HG02852 (cell line): ENCODE results near the gene NEK1.

ENCODE experiments used
- ATAC-seq: cut with Tn5 transposase; IDR thresholded peaks from one replicate; pipeline ENCODE4 v1.9.1; 2021; ENCODE audit warnings: mild to moderate bottlenecking, moderate library complexity; ENCODE audit not compliant: unreplicated experiment

The NEK1 gene

DNA sequence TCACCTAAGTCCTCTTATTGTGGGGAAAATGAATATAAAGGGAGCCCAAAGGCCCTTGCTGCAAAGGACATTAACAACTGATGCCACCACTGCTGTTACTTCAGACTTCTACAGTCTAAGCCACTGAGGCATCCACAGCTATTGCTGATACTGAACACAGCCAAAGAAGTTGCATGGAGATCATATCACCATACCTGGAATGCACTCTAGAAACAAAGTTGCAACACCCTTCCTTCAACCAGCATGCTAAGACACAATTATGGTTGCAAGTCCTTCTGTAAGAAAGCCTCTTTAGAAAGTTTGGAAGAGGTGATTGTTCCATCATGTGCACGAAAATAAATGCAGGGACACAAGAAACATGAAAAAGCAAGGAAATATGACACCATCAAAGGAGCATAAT, 236.0 kb downstream of the NEK1 start:
- ATAC-seq, result no peak

DNA sequence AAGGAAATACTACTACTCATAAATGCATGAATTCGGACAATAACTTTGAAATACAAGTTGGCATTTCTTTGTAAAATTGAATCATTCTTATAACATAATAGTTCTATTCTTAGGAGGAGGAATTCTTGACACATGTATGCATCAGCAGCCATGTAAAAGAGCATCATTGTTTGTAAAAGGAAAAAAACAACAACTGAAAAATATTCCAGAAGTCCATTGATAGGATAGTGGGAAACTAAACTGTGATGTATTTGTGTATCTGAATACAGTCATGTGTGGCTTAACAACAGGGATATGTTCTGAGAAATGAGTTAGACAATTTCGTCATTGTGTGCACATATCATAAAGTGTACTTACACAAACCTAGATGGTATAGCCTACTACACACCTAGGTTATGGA, 239.6 kb downstream of the NEK1 start:
- no peak for ATAC-seq

DNA sequence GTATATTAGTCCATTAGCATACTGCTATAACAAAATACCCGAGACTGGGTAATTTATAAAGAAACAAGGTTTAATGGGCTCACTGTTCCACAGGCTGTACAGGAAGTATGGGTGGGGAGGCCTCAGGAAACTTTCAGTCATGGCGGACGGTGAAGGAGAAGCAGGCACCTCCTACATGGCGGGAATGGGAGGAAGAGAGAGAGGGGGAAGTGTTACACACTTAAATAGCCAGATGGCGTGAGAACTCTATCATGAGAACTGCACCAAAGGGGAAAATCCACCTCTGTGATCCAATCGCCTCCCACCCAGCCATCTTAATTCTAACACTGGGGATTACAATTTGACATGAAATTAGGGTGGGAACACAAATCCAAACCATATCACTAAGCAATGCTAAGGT, 242.7 kb downstream of the NEK1 start:
- no peak for ATAC-seq

DNA sequence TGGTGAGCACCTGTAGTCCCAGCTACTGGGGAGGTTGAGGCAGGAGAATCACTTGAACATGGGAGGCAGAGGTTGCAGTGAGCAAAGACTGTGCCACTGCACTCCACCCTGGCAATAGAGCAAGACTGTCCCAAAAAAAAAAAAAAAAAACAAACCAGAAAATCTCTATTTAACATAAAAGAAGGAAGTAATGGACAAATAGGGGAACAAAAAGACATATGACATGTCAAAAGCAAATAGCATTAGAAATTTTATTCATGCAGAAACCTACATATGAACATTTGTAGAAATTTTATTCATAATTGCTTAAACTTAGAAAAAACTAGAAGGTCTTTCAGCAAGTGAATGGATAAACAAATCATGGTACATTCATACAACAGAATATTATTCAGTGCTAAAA, 244.6 kb downstream of the NEK1 start:
- no peak for ATAC-seq

DNA sequence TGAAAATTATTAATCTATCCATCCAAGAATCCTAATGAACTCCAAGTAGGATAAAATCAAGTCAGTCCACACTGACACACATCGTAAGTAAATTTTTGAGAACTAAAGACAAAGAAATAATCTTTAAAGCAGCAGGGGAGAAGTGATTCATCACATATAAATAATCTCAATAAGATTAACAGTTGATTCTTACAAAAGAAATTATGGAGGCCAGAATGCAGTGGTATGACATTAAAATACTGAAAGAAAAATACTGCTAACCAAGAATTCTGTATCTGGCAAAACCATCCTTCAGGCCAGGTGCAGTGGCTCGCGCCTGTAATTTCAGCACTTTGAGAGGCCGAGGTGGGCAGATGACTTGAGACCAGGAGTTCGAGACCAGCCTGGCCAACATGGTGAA, 245.6 kb downstream of the NEK1 start:
- ATAC-seq, result no peak

DNA sequence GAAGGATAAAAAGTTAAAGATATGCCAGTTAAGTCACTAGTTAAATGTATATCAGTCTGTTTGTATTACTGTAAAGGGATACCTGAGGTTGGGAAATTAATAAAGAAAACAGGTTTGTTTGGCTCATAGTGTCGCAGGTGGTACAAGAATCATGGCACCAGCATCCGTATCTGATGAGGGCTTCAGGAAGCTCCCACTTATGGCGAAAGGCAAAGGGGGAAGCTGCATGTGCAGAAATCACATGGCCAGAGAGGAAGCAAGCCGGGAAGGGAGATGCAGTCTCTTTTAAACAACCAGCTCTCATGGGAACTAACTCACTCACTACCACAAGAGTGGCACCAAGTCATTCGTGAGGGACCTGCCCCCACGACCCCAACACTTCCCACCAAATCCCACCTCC, 249.8 kb downstream of the NEK1 start:
- ATAC-seq, result no peak

DNA sequence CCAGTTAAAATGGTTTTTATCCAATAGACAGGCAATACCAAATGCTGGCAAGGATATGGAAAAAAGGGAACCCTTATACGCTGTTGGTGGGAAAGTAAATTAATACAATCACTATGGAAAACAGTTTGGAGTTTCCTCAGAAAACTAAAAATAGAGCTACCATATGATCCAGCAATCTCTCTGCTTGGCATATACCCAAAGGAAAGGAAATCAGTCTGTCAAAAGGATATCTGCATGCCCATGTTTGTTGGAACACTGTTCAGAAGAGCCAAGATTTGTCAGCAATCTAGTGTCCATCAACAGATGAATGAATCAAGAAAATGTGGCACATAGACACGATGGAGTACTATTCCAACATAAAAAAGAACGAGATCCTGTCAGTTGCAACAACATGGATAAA, 250.6 kb downstream of the NEK1 start:
- no peak for ATAC-seq

DNA sequence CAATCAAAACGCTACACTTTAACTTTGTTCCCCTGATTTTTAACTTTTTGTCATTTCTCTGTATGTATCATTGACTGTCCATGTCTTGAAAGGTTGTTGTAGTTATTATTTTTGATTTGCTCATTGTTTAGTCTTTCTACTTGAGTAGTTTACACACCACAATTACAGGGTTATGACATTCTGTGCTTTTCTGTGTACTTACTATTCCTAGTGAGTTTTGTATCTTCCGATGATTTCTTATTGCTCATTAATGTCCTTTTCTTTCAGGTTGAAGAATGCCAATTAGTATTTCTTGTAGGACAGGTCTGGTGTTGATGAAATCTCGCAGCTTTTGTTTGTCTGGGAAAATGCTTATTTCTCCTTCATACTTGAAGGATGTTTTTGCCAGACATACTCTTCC, 252.4 kb downstream of the NEK1 start:
- no peak for ATAC-seq

DNA sequence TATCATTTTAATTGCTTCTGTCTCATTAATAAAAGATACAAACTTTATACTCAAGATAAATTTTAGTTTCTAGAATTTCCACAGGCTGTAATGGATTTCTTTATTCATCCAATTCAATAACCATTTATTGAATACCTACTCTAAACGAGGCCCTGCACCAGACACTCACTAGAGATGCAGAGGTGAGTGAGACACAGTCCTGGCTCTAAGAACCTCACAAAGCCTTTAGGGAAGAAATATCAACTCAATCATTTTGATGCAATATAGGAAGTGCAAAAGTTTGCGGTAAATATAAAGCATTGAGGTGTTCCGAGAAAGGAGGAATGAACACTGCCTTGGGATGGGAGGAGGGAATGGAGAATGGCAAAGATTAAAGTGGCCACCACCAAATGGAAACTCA, 260.0 kb downstream of the NEK1 start:
- no peak for ATAC-seq

DNA sequence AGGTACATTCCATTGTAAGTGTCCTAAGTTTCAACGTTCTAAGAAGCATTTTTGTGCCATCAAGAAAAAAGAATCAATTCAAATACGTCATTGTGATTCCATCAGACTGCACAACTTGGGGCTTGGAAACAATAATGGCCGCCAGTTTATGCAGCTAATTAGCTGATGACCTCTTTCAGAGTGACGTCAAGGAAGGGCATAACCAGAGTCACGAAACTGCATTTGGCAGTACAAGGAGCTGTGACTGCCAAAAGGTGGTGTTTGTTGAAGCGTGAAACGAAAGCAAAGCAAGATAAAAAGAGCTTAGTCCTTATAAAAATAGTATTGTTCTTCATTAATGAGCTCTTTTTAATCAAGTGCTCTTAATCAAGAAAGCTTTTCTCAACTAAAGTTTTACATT, 260.5 kb downstream of the NEK1 start:
- no peak for ATAC-seq

DNA sequence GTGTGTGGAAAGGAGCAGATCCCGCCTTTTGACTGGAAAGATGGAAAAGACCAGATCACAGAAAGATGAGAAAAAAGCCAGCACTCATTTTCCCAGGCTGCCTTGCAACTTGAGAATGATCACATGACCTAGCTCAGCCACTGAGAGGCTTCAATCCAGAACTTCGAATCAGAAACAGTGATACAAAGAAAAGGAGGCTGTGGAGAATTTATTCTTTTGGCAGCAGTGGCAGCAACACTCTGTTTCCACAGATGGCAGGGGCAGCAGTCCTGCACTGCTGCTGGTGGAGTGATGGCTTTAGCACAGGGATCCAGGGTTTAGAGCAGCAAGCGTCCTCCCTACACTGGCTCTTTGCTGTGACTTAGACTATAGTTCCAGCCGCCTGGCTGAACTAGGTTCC, 263.8 kb downstream of the NEK1 start:
- ATAC-seq, result no peak

DNA sequence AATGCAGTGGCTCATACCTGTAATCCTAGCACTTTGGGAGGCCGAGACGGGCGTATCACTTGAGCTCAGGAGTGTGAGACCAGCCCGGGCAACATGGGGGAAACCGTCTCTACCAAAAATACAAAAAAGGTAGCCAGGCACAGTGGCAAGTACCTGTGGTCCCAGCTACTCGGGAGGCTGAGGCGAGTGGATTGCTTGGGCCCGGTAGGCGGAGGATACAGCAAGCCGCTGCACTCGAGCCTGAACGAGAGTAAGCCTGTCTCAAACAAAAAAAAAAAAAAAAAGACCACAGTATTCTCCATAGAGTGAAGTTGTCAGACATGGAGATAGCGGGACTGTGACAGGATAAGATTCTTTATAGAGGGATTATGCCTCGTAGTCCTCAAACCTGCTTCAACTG, 265.5 kb downstream of the NEK1 start:
- no peak for ATAC-seq

DNA sequence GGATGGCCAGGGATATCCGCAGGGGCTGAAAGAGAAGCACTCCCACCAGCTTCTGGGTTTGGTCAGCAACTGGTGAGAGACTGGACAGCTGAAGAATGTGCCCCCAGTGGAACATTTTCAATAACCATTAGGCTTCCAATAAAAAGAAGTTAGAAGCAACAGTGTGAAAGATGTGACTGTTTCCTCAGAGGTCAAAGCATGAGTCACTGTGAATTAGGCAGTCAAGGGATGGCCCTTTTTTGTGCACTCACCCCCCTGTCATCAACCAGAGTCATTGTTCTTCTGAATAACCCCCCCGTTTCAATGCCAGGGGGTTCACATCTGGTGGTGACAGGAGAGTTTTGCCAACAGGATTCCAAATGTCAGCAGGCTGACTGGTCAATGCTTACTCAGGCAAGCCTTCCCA, 267.1 kb downstream of the NEK1 start:
- no peak for ATAC-seq
